Dedifferentiated amniotic fluid mesenchymal stem cell (primary cell): ENCODE measurements around the gene ZNF280A.
"Not testable (repeated sequence)": the region's sequence is repeated elsewhere in the genome, so short reads cannot be mapped to it uniquely, and the experiment has no call there.

Experiments used
- DNase-seq: peaks from one replicate; pipeline ENCODE4 v3.0.0-alpha.2; 2016; ENCODE audit errors: extremely low spot score

The ZNF280A gene

DNA sequence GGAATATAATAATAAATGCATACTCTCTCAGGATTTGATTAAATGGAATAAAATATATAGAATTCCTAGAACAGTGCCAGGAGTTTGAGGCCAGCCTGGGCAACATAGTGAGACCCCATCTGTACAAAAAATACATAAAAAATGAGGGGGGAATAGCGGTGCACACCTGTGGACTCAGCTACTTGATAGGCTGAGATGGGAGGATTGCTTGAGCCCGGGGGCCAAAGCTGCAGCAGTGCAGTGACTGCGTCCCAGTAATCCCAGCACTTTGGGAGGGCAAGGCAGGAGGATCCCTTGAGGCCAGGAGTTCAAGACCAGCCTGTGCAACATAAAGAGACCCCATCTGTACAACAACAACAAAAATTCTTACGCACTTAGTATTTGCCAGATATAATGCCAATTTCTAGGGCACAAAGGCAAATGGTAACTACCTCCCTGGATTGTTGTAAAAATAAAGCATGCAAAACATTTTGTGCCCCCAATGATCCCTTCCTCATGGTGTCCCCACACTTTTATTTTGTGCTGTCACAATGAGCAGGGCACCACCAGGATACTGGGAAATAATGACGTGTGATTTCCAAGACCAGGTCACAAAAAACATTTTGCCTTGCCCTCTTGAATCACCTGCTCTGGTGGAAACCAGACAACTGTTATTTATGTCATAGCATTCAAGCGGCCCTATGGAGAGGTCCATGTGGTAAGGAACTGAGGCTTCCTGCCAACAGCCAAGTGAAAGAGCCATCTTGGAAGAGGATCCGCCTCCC, 18.3 kb upstream of the ZNF280A start:
- DNase-seq, result no peak

DNA sequence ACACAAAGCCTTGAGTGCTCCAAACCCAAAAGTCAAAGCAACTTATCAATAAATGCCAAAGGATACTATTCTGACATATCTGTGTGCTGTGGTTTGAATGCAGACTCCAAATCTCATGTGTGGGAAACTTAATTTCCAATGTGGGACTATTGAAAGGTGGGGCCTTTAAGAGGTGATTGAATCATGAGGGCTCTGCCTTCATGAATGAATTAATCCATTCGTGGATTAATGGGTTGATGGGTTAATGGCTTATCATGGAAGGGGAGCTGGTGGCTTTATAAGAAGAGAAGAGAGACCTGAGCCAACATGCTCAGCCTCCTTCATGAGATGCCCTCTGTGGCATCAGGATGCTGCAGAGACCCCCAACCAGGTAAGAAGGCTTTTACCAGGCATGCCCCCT, 16.8 kb upstream of the ZNF280A start:
- no peak for DNase-seq

DNA sequence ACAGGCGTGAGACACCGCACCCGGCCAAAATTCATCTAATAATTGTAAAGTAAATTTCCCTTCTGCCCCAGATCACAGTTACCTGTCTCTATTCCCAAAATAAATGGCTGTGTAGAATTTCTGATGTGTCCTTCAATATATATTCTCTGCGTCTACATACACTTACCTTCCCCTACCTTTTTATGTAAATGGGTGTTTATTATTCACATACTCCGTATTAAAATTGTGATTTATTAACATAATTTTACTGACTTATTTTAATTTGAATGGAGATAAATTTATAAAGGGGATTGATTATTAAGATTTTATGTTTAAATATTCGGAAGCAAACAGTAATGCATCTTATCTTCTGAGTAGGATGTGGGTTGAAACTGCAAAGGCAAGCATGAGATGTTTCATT, 16.4 kb upstream of the ZNF280A start:
- no peak for DNase-seq

DNA sequence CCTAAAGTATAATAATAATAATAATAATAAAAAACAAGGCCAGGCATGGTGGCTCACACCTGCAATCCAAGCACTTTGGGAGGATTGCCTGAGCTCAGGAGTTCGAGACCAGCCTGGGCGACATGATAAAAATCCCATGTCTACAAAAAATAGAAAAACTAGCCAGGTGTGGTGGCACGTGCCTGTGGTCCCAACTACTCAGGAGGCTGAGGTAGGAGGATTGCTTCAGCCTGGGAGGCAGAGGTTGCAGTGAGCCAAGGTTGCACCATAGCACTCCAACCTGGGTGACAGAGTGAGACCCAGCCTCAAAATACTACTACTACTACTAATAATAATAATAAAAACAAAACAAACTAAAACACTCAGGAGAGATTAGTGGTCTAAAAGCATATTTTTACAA, 15.6 kb upstream of the ZNF280A start:
- DNase-seq, result no peak

DNA sequence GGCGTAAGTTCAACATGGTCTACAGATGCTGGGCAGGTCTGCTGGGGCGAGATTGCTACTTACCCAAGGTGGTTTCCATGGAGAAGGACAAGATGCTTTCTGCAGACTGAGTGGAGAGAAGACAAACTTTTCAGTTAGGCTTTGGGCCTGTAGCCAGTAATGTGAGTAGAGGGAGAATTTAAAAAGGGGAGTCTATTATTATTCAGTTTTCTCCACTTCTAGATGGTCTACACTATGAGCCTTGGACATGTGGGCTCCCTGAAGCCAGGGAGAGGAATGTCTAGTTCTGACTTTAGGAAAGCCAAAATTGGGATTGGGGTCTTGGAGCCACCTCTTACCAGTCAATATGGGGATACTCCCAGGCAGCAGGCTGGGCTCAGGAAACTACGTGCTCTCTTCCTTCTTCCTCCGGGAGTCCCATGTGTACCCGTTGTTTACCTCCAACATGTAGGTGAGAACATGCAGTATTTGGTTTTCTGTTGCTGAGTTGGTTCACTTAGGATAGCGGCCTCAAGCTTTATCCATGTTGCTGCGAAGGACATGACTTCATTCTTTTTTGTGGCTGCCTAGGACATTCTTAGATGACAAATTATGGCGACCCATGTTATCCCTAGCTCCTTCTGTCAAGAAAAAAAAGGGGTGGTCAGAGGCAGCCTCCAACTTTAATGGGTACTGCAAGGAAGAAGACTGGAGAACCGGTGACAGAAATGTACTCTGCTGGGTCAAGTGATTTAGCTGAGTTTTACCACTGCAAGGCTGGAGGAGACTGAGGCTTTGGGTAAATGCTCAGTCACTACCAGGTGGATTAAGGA, 14.7 kb upstream of the ZNF280A start:
- DNase-seq, result no peak

DNA sequence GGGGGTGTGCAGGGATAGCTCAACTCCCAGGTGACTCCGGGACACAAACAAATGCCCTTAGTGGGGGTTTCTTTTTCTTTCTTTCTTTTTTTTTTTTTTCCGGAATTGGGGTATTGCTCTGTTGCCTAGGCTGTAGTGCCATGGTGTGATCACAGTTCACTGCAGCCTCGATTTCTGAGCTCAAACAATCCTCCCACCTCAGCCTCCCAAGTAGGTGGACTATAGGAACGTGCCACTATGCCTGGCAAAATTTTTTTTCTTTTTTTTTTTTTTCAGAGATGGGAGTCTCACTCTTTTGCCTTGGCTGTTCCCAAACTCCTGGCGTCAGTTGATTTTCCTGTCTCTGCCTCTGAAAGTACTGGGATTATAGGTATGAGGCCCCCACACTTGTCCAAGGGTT, 13.8 kb upstream of the ZNF280A start:
- DNase-seq, result no peak

DNA sequence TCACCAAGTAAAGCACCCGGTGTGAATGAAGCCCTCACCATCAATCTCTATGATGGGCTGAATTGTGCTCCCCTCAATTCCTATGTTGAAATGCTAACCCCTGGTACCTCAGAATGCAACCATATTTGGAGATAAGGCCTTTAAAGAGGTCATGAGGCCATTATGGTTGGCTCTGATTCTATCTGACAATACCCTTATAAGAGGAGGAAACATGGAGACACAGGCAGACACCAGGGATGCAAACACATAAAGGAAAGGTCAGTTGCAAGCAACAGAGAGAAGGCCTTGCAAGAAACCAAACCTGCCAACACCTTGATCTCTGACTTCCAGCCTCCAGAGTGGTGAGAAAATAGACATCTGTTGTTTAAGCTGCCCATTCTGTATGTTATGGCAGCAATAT, 13.3 kb upstream of the ZNF280A start:
- no peak for DNase-seq

DNA sequence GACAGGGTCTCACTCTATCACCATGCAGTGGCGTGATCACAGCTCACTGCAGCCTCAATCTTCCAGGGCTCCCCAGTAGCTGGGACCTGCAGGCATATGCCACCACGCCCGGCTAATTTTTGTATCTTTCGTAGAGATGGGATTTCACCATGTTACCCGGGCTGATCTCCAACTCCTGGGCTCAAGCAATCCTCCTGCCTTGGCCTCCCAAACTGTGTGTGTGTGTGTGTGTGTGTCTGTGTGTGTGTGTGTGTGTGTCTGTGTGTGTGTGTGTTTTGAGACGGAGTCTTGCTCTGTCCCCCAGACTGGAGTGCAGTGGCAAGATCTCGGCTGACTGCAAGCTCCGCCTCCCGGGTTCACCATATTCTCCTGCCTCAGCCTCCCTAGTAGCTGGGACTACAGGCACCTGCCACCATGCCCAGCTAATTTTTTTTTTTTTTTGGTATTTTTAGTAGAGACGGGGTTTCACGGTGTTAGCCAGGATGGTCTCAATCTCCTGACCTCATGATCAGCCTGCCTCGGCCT, 12.5 kb upstream of the ZNF280A start:
- not testable (repeated sequence) for DNase-seq

DNA sequence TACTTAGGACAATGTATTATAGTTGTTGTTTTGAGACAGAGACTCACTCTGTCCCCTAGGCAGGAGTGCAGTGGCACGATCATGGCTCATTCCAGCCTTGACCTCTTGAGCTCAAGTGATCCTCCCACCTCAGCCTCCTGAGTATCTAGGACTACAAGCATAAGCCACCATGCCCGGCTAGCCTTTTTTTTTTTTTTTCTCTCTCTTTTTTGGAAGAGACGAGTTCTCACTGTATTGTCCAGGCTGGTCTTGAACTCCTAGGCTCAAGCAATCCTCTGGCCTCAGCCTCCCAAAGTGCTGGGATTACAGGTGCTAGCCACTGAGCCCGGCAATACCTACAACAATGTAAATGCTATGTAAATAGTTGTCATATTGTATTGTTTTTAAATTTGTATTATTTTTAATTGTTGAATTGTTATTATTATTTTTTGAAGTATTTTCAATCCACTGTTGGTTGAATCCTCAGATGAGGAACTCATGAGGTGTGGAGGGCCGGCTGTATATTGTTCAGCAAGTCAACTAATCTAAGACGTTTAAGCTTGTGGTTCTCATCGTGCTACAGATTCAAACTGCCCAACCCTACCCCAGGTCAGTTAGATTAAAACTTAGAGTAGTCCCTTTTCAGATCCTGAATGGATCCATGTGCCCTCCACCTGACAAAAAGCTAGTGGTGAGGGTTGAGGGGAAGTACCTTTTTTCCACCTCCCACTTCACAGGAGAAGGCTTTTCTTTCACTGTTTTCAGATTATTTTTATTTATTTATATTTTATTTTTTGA, 11.9 kb upstream of the ZNF280A start:
- no peak for DNase-seq

DNA sequence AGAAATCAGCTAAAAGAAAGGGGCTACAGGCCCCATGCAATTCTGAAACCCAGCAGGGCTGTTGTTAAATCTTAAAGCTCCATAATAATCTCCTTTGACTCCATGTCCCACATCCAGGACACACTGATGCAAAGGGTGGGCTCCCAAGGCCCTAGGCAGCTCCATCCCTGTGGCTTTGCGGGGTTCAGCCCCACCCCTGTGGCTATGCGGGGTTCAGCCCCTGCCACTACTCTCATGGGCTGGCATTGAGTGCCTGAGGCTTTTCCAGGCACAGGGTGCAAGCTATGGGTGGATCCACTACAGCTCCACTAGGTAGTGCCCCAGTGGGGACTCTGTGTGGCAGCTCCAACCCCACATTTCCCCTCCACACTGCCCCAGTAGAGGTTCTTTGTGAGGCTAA, 8.7 kb upstream of the ZNF280A start:
- DNase-seq, result no peak

DNA sequence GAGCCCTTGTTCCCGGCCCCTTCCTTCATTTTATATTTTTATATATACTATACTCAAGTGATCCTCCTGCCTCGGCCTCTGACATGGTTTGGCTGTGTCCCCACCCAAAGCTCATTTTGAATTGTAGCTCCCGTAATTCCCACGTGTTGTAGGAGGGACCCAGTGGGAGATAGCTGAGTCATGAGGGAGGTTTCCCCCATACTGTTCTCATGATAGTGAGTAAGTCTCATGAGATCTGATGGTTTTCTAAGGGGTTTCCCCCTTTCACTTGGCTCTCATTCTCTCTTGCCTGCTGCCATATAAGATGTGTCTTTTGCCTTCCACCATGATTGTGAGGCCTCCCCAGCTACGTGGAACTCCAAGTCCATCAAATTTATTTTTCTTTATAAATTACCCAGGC, 7.2 kb upstream of the ZNF280A start:
- DNase-seq, result no peak

DNA sequence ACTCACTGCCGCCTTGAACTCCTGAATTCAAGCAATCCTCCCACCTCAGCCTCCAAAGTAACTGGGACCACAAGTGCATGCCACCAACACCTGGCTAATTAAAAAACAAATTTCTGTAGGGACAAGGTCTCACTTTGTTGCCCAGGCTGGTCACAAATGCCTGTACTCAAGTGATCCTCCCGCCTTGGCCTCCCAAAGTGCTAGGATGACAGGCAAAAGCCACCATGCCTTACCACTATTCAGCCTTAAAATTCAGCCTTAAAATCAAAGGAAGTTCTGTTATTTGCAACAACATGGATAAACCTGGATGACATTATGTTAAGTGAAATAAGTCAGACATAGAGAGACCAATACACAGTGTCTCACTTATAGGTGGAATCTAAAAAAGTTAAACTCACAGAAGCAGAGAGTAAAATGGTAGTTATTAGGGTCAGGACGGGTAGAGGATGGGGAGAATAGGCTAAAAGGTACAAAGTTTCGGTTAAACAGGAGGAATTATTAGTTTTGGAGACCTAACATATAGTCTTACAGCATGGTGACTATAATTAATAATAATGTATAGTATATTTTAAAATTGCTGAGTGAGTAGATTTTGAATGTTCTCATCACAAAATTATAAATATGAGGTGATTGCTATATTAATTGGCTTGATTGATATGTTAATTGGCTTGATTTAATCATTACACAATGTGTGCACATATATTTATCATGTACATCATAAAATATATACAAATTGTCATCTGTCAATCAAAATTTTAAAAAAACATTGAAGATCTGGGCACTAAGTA, 6.2 kb upstream of the ZNF280A start:
- DNase-seq, result no peak

DNA sequence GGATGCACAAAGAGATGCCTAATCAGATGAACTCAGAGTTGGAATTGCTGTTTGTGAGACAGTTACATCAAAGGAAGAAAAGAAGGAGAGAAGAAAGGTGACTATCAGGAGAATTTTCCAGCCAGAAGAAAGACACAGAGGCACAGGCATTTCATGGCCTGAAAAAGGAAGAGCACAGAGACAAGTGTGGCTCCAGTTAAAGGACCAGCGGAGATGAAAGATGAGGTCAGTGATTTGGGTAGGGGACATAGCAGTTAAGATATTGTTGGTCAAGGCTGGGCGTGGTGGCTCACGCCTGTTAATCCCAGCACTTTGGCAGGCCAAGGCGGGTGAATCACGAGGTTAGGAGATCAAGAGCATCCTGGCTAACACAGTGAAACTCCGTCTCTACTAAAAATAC, 3.4 kb upstream of the ZNF280A start:
- no peak for DNase-seq

DNA sequence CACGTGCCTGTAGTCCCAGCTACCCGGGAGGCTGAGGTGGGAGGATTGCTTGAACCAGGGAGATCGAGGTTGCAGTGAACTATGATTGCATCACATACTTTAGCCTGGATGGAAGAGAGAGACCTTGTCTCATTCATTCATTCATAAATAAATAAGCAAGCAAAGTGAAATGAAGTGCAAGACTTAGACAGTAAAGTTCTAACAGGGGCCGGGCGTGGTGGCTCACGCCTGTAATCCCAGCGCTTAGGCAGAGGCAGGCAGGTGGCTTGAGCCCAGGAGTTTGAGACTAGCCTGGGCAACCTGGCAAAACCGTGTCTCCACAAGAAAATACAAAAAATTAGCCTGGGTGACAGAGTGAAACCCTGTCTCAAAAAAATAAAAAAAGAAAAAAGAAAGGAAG, 1.6 kb upstream of the ZNF280A start:
- DNase-seq, result no peak

DNA sequence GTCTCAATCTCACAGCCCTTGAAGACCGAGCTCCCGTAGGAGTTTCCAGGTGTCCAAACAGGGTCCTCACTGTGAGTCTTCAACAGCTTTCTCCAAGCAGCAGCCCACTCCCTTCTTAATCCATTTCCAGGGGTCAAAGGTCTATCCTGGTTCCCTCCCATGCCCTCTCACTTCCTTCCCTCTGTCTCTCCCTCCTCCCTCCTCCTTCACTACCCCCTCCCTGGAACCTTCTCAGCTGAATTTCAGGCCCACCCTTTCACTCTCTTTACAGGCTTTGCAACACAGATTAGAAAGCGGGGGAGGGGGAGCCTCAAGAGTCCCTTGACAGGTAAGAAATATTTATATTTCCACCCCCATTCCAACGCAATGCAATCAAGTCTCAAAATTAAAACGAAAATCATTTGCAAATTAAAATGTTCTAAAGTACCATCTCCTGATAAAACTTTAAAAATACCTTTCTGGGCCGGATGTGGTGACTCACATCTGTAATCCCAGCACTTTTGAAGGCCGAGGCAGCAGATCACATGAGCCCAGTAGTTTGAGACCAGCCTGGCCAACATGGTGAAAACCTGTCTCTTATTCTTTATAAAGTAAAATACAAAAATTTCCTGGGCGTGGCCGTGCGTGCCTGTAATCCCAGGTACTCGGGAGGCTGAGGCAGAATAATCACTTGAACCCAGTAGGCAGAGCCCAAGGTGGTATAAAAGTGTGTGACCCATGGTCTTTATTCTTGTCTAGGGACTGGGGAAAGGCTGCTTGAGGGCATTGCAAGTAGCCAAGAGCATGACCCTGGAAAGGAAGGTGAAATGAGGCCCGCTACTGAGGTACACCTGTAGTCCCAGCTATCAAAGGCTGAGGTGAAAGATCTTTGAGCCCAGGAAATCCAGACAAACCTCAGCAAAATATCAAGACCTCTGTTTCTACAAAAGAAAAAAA, 865 bp upstream of the ZNF280A start:
- no peak for DNase-seq

DNA sequence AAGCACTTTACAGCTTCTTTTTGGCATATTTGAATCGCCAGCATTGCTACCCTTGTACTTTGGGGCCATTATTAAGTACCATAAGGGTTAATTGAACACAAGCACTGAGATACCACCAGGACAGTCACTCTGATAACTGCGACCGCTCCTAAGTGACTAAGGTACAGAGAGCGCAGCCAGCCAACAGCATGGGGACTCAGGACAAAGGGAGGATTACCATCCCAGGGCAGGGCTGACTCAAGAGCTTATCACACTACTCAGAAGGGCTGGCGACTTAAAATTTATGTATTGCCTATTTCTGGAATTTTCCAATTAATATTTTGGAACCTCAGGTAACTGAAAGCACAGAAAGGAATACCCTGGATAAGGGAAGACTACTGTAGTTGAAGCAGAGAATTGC, 479 bp downstream of the ZNF280A start:
- DNase-seq, result no peak

DNA sequence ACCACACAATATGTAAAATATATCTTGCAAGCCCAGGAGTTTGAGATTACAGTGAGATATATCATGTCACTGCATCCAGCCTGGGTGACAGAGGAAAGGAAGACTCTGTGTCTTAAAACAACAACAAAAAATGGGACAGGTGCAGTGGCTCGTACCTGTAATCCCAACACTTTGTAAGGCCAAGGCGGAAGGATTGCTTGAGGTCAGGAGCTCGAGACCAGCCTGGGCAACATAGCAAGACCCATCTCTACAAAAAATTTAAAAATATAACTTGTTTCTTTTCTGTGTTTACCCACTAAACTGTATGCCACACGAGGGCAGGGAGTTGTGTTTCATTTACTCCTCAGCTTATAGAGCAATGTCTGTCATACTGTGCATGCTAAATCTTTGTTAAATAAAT, 3.1 kb downstream of the ZNF280A start:
- DNase-seq, result no peak

DNA sequence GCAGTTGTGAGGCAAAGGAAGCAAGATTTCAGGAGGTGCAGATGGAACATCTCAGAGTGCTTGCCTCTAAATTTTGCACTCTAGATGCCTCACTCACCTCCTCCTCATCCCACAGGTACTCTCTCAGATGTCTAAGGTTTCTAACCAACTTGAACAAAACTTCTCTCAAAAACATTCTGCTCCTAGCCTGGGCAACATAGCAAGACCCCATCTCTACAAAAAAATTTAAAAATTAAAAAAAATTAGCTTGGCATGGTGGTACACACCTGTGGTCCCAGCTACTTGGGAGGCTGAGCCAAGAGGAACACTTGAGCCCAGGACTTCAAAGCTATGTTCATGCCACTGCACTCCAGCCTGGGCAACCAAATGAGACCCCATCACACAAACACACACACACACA, 4.2 kb downstream of the ZNF280A start:
- DNase-seq, result no peak

DNA sequence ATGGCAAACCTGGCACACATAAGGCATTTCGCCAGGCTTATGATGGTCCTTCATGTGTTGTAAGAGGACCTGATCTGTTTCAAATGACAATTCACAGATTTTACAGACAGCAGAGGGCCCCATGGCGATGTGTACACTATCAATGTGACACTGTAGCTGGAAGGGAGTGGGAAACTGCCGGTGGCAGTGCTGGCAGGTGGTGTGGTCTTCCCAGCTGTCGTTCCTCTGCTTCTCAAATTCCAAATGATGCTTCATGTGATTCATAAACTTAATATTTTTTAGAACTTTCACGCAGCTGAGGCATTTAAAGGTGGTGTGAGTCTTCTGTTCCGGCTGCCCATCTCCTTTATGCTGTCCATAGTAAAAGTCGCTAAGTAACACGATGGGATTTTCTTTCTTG, 5.6 kb downstream of the ZNF280A start:
- DNase-seq, result not testable (repeated sequence)

DNA sequence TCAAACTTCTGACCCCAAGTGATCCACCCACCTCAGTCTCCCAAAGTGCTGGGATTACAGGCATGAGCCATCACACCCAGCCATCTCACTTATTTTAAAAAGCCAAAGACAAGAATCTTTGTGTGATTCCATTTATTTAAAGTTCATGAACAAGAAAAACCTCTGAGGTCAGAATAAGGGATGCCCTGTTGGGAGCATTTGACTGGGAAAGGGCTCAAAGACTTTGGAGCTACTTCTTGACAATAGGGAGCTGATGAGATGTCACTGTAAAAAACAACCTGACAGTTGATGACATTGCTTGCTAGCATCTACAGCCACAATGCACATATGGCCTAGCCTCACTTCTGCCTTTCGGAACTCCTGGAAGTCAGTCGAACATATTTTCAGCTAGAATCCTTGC, 6.5 kb downstream of the ZNF280A start:
- no peak for DNase-seq
